Amniotic stem cell (primary cell): ENCODE data around the gene RUNDC3A.
A peak's percentile ranks its signal among the peaks of the same experiment; 100 is the strongest.
"Not testable (repeated sequence)": the region's sequence is repeated elsewhere in the genome, so short reads cannot be mapped to it uniquely, and the experiment has no call there.

Experiments
- DNase-seq: peaks from one replicate; lab custom pipeline; 2025; lab: John Stamatoyannopoulos, UW

RUNDC3A gene

DNA sequence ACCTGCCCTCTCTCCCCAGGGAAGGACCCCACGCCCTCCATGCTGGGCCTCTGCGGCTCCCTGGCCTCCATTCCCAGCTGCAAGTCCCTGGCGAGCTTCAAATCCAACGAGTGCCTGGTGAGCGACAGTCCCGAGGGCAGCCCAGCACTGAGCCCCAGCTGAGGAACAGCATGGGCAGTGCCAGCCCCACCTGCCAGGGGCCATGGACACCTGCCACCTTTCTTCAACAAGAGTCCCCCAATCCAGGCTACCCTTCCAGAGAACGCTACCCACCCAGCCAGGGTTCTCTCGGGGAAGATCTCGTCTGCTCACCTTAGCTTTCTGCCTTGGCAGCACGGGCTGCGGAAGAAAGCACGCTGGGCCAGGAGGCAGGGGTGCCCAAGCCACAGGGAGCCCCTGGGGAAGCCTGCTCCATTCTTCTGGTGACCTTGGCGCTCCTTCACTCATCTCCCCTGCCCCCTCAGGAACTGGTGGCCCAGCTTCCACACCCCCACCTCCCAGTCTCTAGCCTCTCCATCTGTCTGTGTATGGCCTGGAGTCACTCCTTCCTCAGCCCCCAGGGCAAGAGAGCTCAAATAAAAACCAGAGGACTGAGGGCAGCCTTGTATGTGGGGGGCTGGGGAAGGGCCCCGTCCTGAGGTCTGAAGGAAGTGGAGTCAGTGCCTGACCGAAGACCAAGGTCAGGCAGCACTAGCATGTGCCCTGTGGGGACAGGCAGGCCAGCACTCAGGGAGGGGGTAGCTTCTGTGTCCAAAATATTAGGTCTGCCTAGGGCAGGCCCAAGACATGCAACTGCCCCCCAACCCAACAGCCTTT lies 9.9 kb downstream of the RUNDC3A start:
- no peak for DNase-seq

GRCh38 chr17:44320066-44320465 lies 11.7 kb downstream of the RUNDC3A start:
- DNase-seq: no peak

- DNase-seq: no peak
Observed at GRCh38 chr17:44321246-44322120, 13.1 kb downstream of the RUNDC3A start.

GRCh38 chr17:44322236-44322895 lies 14.0 kb downstream of the RUNDC3A start:
- no peak for DNase-seq

DNA sequence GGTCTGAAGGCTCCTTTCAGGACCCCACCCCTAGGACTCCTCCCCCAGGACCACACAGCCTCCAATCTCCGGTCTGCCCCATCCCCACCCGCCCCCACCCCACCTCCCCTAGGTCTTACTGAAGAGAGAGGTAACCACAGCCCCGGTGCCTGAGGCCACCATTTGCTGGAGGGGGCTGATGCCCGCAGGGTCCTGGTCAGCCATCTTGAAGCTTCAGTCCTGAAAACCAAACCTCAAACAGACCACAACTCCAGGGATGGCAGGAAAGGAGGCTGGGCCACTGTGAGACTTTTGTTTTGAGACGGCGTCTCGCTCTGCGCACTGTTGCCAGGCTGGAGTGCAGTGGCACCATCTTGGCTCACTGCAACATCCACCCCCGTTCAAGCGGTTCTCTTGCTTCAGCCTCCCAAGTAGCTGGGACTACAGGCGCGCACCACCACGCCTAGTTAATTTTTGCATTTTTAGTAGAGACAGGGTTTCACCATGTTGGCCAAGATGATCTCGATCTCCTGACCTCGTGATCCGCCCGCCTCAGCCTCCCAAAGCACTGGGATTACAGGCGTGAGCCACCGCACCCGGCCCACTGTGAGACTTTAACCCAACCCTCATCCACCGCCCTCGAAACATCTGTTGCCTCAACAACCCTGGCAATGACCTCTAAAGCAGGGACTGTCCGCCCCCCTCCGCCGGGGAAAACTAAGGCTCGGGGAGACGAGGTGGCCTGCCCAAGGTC lies 15.1 kb downstream of the RUNDC3A start:
- no peak for DNase-seq

- DNase-seq: no peak
Observed at GRCh38 chr17:44324092-44324570, 15.7 kb downstream of the RUNDC3A start.

GRCh38 chr17:44324571-44325275 lies 16.3 kb downstream of the RUNDC3A start, which contains the start of gene SLC25A39:
TSS of gene SLC25A39 (minus strand) at chr17:44324823. CDS start at chr17:44323562, 1,261 bp downstream.
- DNase-seq: peak; percentile 87

DNA sequence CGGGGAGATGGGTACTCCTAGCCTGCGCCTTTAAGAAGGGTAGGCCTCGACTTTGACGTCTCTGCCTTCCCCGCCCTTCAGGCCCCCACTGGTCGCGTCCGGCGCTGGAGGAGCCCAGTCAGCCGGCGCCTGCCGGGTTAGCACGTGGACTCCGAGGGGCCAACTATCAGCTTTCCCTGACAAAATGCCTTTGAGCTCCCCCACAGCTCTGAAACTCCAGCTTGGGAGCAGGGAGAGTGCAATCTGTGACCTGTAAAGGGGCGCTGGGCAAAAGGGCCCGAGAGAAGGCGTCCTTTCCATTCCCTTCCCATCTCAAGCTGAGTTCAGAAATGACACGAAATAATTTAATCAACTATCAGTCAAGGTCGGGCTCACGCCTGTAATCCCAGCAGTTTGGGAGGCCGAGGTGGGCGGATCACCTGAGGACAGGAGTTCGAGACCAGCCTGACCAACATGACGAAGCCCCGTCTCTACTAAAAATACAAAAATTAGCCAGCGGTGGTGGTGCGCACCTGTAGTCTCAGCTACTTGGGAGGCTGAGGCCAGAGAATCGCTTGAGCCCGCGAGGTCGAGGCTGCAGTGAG lies 18.6 kb downstream of the RUNDC3A start:
- peak; percentile 91 for DNase-seq

DNA sequence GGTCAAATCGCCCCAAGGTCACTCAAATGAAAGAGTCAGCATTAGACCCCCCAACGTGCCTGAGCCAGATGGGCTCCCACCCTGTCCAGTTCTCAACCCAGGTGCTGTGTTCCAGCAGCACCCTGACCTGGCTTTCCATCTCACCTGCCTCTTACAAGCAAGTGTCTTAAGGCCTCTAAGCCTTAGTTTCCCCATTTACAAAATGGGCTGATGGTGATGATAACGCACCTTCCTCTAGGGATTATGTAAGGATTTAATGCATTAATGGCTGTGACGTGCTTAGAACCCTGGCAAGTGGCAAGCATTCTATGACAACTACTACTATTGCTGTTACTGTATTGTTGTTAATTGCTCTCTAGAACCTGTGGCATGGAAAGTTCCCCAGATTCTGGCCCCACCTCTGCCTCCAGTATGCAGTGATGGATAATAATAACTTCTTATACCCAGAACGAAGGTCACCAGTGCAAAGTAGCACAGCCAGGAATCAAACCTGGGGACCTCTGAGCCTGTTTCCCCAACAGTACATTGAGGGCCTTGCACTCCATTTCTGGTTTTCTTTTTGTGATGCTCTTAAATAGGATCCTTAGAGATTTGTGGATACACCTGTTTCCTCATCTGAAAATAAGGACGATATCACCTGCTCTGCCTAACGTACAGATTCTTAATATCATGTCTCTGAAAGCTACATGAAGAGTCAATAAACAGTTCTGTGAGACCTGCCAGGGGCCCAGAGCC lies 19.5 kb downstream of the RUNDC3A start:
- DNase-seq: no peak

- not testable (repeated sequence) for DNase-seq
Observed at GRCh38 chr17:44329516-44329915, 21.1 kb downstream of the RUNDC3A start.

DNA sequence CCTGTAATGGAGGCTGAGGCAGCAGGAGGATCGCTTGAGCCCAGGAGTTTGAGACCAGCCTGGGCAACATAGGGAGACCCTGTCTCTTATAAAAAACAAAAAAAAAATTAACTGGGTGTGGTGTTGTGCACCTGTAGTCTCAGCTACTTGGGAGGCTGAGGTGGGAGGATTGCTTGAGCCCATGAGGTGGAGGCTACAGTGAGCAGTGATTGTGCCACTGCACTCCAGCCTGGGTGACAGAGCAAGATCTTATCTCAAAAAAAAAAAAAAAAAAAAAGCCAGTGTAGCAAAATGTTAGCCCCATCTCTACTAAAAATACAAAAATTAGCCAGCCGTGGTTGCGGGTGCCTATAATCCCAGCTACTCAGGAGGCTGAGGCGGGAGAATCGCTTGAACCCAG lies 21.9 kb downstream of the RUNDC3A start:
- not testable (repeated sequence) for DNase-seq

- DNase-seq: peak; percentile 38
Observed at GRCh38 chr17:44331249-44331760, 22.9 kb downstream of the RUNDC3A start.

DNA sequence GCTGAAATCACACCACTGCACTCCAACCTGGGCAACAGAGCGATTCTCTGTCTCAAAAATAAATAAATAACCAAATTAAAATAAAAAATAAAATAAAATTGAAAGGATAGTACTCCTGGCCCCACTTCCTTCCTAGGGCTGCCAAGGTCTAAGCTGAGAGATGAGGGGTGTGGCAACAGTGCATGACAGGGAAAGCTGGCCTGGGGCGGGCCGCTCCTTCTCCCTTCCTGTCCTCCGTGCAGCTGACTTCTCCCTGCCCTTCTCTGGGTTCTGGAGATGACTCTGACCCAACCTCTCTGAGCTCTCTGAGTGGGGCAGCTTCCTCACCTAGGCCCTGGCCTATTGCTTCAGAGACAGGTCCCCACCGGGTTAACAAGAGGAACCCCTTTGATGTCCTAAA lies 25.0 kb downstream of the RUNDC3A start:
- DNase-seq: no peak

DNA sequence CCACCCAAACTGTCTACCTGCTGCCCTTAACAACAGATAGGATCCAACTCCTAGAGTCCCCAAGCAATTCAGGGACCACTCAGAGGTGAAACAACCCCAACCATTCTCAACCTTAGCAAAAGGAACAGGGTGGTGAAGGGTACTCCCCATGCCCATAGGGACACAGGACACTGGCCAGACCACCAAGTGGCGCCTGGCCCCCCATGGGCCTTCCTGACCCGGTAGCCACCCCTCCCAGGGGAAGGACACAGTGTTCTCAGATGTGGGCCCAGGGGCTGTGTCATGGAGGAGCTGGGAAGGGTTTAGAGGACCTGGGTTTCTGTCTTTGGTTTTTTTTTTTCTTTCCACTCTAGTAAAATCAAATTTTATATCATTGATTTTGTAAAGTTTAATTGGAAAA lies 25.9 kb downstream of the RUNDC3A start:
- DNase-seq: no peak

GRCh38 chr17:44334727-44335126 lies 26.3 kb downstream of the RUNDC3A start:
- no peak for DNase-seq

DNA sequence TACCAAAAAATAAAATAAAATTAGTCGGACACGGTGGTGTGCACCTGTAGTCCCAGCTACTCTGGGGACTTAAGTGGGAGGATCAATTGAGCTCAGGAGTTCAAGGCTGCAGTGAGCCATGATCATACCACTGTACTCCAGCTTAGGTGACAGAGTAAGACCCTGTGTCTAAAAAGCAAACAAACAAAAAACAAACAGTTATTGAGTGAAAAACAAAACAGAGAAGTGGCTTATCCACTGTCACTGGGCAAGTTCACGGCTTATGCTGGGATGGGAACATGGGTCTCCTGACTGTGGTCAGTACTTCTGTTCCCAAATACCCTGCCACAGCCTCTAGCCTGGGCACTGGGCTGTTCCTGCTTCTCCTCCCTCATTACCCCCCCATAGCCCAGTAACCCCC lies 27.2 kb downstream of the RUNDC3A start:
- DNase-seq: no peak

- no peak for DNase-seq
Observed at GRCh38 chr17:44335968-44336367, 27.6 kb downstream of the RUNDC3A start.

DNA sequence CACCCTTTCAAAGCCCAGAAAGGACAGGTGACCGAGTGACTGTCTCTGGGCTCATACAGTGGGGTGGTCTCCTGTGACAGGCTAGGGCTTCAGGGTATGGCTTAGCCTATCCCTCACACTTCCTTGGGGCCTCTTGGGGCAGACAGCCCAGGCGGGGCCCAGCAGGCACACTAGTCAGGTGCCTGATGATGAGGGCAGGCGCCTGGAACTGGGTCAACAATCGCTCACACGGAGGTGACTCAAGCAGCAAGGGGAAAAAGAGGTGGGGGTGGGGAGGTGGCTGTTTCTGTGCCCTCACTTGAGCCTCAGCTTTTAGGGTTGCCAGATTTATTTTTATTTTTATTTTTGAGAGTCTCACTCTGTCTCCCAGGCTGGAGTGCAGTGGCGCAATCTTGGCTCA lies 30.3 kb downstream of the RUNDC3A start:
- DNase-seq: no peak

- DNase-seq: not testable (repeated sequence)
Observed at GRCh38 chr17:44340553-44340952, 32.2 kb downstream of the RUNDC3A start.
